HG03280 (cell line): ENCODE measurements around the gene MILR1.
A peak's percentile ranks its signal among the peaks of the same experiment; 100 is the strongest.
"Not testable (repeated sequence)": the region's sequence is repeated elsewhere in the genome, so short reads cannot be mapped to it uniquely, and the experiment has no call there.

ENCODE experiments used
- ATAC-seq: cut with Tn5 transposase; IDR thresholded peaks from one replicate; pipeline ENCODE4 v1.9.1; 2021; ENCODE audit warnings: mild to moderate bottlenecking, moderate library complexity; ENCODE audit not compliant: unreplicated experiment

Gene MILR1

GRCh38 chr17:64466834-64467233 lies 17.9 kb downstream of the MILR1 start:
- not testable (repeated sequence) for ATAC-seq

- no peak for ATAC-seq
Measured at GRCh38 chr17:64470625-64471024, 21.7 kb downstream of the MILR1 start.

- ATAC-seq = no peak
Measured at GRCh38 chr17:64471440-64471839, 22.5 kb downstream of the MILR1 start.

GRCh38 chr17:64472564-64472963 lies 23.6 kb downstream of the MILR1 start:
- ATAC-seq = no peak

DNA sequence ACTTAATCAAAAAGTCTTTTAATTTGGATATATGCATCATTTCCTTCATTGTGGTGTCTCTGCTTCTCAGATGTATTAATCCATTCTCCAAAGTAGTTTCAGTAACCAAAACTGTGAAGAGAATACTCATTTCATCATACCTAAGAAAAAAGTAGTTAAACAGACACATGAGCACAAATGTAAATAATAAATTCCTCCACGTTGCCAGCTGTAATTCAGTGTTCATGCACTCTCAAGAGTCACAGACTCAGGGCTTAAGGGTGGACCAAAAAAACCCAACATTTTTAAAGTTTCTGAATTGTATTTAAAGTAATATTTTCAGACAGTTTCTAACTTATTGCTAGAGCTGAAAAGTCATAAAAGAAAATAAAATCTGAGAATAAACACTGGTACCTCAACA lies 28.9 kb downstream of the MILR1 start:
- ATAC-seq = no peak

DNA sequence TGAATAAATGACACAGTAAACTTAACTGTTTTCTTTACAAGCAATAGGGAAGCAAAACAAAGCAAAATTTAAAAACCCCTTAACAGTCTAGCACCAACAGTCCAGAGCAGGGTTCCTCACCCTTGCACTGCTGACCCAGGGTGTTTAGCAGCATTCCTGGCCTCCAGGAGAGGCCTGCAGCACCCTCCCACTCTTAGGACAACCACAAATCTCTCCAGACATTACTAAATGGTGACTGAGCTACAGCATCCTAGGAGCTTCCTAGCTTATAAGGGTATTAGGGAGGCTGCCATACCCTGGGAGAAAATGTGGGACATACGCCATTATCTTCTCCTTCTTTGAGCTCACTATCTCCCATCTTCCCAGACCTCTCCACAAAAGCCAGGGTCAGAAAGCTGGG lies 32.0 kb downstream of the MILR1 start:
- ATAC-seq = no peak

GRCh38 chr17:64484380-64484779 lies 35.5 kb downstream of the MILR1 start:
- no peak for ATAC-seq

DNA sequence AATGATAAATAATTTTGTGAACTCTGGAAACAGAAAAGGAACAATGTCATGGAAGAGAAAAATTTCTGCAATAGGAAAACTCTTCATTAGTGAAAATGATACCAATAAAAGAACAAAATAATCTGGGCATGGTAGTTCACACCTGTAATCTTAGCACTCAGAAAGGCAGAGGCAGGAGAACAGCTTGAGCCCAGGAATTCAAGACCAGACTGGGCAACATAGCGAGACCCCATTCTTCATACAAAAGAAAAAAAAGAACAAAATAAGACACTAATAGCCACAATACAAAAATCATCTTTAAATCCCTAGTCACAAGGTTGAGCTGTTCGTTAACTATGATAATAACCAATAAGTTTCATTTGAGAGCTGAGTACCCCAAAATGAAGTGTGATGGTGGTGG lies 39.4 kb downstream of the MILR1 start:
- no peak for ATAC-seq

- no peak for ATAC-seq
Measured at GRCh38 chr17:64491034-64491860, 42.3 kb downstream of the MILR1 start.

GRCh38 chr17:64491994-64492393 lies 43.1 kb downstream of the MILR1 start:
- no peak for ATAC-seq

DNA sequence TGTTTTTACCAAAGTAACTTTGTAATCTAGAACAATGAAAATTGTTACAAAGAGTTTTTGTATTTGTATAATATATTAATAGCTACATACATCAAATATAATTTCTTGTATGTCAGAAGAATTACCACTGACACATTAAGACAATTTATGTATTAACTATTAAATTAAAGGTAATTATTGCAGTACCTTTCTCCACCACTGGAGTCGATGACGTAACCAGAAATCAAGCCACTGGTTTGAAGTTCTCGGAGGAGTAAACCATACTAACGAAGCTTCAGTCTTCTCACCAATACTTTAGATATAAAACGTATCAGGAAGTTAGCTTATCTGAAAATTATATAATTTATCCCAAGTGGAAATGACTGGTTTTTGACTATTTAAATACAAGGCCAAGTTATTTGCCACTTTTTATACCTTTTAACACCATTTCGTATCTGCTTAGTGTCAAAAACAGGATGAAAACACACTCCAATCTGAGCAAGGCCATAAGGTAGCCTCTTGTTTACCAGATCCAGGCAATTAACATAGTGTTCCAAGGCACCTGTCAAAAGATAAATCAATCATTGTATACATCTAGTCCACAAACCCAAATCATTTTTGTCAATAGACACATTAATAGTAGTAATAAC lies 43.7 kb downstream of the MILR1 start:
- ATAC-seq = no peak

GRCh38 chr17:64494121-64494520 lies 45.2 kb downstream of the MILR1 start:
- no peak for ATAC-seq

DNA sequence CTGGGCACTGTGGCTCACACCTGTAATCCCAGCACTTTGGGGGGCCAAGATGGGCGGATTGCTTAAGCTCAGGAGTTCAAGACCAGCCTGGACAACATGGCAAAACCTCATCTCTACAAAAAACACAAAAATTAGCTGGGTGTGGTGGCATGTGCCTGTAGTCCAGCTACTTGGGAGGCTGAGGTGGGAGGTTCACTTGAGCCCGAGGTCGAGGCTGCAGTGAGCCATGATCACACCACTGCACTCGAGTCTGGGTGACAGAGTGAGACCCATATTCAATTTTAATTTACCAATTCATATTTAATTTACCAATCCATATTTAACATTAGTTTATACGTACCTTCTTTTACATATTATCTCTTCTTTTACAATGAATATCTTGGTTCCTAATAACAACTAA lies 46.4 kb downstream of the MILR1 start:
- not testable (repeated sequence) for ATAC-seq

DNA sequence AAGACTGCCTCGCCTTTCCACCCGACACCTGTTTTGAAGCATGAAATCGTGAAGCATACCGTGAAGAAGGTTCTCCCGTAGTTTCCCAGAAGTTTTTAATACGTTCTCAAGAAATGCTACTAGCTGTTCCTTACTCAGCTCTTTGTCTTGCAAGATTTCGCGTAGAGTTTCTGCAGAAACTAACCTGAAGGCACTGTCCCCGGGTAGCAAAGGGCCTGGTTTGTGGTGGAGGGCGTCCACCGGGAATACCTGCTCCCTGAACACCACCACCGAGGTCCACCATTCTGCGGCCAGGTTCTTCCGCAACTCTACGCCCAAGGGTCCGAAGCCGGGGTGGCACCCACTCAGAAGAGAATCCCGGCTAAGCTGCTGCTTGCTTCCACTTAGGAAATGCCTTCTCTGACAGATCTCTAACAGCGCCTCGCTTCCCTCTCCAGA lies 47.5 kb downstream of the MILR1 start:
- ATAC-seq = no peak

- ATAC-seq = peak; percentile 80
Measured at GRCh38 chr17:64496786-64497564, 48.1 kb downstream of the MILR1 start, which contains the start of gene POLG2. Gene POLG2, minus strand, starts transcription at chr17:64497054. Its CDS starts 86 bp downstream, at chr17:64496968.

DNA sequence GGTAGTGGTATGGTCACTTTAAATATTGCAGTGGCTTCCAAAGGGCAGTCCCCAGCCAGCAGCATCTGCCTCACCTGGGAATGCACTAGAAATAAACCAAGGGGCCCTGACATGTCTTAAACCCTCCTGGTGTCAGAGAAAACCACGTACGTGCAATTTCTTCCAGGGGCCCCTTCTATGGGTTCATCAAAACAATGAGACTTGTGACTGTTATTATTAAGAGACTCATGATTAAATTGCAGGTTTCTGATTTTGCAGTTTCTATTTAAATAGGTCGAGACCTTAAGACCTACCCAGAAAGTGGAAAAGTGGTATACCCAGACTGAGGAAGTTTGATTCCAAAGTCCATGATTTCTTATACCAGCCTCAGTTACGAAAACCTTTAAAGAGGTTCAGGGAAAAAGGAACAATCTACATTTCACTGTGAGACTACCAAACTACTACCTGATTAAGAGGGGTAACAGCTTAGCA lies 48.7 kb downstream of the MILR1 start:
- no peak for ATAC-seq

GRCh38 chr17:64498308-64499203 lies 49.6 kb downstream of the MILR1 start:
- ATAC-seq = no peak

DNA sequence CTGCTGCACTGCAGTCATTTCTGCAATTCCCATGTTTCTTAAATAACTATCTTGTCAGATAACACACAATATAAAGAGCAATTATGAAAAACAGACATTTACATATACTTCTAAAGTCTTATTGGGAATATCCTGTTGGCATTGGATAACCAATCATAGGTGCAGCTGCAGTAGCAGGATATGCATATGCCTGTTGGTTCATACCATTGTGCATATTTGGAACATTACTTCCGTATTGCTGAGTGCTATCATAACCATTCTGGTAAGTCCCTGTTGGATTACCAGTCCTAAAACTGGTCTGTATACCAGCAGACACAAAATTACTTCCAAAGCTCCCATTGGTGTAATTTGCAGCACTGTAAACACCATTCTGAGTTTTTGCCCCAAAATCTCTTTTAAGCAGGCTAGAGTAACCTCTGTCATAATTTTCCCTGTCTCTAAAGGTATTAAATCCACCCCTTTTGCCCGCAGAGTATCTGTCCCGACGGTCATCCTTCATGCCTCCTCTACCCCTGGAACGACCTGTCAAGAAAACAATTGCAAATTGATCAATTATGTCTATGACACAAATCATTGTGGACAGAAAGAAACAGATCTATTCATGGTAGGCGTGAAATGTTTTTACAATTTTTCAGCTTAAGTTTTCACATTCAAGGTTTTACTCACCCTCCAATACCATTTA lies 51.0 kb downstream of the MILR1 start:
- ATAC-seq = no peak

DNA sequence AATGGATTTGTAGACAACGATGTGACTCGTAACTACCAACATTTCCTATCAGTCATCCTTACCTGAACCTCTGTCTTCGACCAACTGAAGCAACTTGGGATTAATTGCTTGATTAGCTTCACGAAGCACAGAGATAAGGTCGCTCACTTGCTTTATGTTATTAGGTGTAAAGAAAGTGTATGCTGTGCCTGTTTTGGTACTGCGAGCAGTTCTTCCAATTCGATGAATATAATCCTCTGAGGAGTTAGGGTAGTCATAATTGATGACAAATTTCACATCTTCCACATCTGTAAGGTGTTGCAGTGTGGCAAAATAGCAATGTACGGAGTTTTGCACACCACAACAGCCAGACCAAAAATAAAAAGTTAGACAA lies 51.6 kb downstream of the MILR1 start:
- ATAC-seq = no peak
